GM21390 (cell line): ENCODE data around the gene CTIF.

Source experiments
- ATAC-seq: cut with Tn5 transposase; IDR thresholded peaks from one replicate; pipeline ENCODE4 v1.9.1; 2021; ENCODE audit not compliant: unreplicated experiment

The CTIF gene

DNA sequence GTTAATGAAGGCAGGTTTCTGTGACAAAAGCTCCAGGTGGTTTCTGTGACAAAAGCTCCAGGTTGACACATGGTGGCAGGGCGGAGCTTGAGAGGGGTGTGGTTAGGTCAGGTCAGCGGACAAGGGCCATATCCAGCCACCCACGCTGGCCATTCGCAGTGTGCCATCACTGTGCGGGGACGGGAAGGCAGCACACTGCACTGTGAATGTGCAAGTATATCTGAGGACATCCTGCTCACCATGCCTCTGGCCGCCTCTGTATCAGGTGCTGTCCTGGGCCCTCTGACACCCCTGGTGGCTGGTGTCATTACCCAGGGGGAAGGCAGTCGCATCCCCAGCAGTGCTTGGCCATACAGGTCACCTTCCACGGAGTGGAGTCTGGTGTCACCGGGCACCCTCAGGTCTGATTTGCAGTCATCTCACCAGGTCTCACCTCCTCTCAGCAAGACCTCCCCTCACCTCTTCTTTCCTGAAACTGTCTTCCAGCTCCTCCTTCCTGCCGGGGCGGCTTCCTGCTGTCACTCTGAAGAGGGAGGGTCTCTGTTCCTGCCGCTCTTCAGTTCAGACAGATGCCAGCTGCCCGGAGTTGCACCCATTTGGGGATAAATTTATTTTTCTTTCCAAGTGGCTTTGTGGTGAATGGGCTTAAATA lies 34.9 kb downstream of the CTIF start:
- ATAC-seq: no peak

DNA sequence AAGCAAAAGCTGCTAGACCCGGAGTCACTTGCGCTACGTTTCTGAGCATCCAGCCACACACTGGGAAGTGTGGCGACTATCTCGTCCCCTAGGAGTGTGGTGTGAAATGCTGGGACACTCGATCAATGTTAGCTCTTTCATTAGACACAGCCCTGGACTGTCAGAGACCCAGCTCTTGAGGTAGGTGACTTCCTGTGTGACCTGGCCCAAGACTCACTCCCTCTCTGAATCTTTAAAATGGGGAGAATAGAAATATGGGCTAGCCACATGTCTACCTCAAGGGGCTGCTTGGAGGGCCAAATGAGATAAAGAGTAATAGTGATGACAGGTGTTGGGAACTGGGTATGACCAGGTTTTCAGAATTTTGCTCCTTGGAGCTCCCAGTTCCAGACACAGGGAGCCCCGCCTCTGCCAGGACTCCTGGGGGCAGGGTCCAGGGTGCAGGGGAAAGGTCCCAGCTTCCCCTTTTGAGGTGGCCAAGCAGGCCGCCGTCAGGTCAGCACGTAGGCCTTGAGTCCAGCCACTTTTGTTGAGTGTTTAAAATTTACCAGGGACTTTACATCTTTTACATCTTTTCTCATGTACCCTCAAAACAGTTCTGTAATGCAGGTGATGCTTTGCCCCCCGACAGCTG lies 36.0 kb downstream of the CTIF start:
- ATAC-seq: no peak

DNA sequence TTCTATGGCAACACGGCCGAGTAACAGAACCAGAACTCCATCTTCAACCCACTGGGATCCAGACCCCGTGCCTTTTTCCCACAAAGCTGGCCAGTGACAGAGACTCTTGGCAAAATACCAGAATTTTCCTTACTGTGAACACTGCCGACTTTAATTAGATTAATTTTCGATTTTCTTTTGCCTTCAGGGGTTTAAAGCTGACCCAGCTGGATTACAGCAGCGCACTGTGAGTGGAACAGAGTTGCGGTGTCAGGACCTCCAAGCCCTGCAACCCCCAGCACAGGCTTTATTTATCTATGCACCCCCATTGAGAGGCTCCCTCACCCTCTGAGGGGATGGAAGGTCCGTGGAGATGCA lies 36.4 kb downstream of the CTIF start:
- no peak for ATAC-seq

DNA sequence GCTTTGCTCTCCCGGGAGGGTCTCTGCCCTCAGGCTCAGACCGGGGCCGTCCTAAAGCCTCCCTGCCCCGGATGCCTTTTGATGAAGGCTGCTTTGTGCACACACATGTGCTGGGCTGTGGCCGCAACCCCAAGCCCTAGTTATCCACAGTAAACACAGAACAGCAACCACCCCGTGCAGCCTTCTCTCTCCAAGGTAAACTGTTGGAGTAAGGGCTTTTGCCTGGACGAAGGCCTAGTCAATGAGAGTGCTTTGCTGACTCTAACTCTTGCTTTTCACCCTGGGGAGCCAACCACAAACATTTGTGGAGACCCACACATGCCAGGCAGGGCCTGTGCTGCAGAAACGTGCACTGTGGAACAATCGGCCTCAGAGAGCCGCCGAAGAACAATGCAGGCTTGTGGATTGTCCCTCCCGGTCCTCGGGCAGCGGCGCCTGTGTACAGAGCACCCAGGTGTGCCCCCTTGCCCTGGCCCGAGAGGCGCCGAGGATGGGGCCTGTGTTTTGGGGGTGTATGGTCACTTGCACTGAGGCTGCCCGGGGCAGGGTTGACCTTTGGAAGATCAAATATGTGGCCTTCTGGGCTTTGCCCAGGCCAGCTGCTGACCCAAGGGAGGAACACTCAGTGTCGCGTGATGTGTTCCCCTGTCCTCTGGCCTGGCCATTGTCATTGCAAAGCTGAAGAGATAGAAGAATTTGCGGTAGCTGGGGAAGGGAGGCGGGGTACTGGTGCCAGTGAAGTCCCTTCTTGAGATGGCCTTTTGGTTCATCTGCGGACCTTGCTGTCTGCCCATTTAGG lies 37.0 kb downstream of the CTIF start:
- ATAC-seq: no peak

DNA sequence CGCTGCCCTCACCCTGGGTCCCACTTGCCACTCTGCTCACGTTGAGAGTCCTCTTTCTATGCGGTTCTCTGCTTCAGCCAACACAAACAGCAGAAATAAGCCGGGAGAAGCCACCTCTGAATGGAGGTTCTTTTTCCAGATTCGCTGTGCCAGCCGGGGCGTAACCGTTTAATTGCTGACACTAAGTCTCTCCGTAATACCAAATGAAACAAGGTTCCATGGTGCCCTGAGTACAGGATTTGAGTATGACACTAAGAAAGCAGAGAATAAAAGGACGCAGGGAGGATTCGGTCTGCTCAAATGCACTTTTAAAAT lies 37.6 kb downstream of the CTIF start:
- no peak for ATAC-seq

DNA sequence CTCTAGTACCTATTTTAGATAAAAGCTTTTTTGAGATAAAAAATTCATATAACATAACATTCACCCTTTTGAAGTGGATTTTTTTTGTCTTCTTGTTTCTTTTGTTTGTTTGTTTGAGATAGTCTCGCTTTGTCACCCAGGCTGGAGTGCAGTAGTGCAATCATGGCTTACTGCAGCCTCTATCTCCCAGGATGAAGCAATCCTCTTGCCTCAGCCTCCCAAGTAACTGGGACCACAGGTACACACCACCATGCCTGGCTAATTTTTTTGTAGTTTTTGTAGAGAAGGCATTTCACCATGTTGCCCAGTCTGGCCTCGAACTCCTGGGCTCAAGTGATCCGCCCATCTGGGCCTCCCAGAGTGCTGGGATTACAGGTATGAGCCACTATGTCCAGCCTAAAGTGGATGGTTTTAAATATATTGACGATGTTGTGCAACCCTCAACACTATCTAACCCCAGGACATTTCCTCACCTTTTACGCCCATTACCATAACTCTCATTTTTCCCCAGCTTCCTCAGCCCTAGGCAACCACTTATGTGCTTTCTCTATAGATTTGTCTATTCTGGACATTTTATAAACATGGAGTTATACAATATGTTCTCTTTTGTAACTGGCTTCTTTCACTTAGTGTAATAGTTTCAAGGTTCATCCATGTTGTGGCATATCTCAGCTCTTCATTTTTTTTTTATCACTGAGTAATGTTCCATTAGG lies 38.8 kb downstream of the CTIF start:
- ATAC-seq: no peak

DNA sequence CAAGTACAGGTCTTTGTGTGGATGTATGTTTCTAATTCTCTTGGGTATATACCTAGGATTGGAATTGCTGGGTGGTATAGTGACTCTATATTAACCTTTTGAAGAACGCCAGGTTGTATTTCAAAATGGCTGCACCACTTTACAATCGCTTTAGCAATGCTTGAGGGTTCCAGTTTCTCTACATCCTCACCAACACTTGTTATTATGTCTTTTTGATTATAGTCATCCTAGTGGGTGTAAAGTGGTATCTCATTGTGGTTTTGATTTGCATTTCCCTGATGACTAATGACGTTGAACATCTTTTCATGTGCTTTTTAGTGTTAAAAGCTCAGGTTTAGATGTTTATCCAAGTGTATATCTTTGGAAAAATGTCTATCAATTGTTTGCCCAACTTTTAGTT lies 39.5 kb downstream of the CTIF start:
- no peak for ATAC-seq

DNA sequence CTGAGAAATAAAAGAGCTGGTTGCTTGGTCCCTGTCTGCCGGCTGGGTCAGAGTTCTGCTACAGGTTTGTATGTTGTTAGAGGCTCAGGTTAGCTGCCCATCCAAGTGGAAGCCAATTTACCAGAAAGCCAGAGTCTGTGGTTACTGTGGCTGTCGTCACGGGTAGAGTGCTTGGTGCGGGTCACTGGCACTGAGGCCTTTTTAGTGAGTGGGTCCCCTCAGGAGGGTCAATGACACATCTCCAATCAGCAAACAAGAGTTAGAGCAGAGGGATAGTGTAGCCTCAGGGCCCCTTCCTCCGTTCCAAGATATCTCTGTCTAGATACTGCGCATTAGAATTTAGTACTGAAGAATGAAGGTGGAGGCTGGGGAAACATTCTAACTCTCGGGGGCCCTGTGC lies 41.2 kb downstream of the CTIF start:
- ATAC-seq: no peak

DNA sequence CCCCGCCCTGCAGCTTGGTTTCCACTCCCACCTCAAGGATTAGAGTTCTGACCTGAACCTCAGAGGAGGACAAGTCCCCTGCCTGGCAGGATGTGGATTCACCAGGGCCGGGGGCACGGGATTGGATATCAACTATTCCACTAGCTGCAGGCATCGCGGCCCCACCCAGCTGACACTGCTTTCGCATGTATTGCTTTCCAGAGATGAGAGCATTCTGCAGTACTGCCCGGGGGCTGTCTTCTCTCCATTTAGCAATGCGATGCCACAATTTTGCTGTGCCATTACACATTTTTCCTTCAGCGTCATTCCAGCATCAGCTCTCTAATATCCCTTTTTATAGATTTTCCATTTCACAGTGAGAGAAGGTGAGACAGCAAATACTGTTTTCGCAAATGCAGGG lies 42.0 kb downstream of the CTIF start:
- ATAC-seq: no peak

DNA sequence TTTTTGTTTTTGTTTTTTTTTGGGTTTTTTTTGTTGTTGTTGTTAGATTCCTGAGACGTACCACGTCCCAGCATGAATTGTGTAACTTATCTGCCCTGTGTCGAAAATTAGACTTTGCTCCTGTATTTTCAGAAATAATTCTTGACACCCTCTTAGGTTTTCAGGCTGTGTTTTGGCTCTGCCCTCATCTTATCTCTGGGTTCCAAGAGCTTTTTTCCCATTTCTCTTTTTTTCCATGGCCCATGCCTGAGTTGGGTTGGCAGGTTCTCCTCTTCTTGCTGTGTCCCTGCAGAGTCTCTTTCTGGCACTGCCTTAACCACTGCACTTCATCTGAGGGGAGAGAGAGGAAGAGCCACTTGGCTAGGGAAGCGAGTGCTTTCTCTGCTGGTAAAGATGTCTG lies 42.4 kb downstream of the CTIF start:
- no peak for ATAC-seq

DNA sequence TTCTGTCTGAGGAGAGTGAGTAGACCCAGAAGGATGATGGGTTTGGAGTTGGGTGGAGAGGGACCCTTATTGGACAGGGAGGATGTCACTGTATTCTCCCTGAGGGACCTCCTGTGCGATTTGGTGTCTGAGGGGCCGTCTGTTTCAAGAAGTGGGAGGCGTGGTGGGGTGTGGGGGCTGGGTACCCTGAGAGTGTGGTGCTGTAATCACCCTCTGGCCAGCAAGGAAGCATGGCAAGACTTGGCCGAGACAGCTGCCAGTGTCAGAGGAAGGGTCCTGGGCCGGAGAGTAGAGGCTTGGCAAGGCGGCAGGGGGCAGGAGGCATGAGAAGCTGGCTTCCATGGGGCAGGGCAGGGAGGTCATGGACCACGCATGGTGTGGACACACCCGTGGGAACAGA lies 43.1 kb downstream of the CTIF start:
- no peak for ATAC-seq

DNA sequence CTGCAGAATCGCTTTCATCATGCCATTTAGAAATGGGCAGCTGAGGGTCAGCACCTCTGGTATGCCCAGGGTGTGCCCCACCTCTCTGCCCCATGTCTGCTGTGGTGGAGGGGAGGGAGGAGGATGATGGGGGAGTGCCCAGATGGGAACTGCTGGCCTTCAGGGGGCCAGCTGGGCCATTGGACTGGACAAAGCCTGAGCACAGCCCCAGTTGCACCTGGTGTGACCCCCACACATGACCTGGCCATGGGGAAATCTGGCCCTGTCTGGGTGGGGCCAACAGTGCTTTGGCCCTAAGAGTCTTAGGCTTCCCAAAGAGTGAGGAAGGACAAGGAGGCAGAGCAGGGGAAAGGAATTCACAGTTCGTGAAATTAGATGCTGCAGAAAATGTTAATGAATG lies 44.1 kb downstream of the CTIF start:
- ATAC-seq: no peak

DNA sequence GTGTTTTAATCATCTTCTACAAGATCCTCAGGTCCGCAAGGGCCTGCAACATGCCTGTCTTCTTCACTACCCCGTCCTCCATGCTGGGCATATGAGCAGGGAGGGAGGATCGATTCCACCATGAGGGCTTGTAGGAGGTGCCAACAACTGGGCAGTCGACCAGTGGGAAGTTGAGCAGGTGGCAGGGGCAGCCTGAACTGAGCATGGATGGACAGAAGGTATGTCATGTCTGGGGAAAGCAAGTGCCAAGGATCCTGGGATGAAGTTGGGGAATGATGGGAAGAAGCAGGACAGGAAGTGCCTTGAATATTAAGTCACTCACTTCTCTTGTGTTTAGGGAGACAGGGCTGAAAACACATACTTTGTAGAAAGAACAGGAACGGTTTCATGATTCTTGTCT lies 44.7 kb downstream of the CTIF start:
- no peak for ATAC-seq

DNA sequence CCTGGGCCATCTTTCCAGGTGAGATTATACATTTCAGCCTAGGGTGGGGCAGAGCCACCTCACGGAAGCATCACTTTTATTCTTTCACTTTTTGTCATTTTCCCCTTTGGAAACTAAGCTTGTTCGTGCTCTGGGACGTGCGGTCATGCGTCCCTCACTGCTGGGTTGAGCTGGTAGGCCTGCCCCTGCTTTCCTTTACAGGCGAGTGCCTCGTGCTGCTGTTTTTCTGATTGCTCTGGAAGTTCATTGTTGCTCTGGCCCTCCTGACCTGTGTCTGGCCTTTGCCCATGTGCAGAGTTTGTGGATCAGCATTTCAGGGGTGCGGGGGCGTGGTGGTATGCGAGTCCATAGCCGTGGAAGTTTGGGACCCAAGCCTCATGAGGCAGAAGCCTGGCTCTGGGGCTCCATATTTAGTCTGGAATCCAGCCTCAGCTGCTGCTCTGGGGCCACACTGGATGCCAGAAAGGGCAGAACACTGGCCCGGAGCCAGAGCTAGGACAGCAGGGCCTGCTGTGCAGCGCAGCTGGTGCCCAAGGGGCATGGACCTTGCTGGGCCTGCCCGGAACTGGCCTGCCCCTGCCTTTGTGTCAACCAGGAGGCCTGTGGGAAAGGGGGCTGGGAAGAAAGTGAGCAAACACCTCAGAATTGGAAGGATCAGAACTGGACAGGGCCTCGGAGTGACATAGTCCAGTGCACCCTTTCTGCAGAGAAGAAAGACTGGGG lies 51.1 kb downstream of the CTIF start:
- ATAC-seq: no peak

DNA sequence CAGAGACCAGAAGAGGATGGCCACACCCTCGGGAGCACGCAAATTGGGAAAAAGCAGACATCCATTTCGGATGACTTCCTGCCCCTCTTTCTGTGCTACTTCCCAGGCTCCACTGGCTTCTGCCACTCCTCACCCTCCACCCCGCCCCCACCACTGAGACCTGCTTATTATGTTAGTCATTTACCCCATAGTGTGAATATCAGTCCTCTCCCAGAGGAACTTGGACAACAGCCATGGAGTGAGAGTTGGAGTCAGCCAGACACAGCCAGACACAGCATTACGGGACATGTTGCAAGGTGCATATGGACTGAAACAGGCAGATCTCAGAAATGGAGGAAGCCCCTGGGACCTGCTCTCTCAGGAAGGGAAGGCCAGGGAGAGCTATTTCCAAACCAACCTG lies 51.8 kb downstream of the CTIF start:
- no peak for ATAC-seq

DNA sequence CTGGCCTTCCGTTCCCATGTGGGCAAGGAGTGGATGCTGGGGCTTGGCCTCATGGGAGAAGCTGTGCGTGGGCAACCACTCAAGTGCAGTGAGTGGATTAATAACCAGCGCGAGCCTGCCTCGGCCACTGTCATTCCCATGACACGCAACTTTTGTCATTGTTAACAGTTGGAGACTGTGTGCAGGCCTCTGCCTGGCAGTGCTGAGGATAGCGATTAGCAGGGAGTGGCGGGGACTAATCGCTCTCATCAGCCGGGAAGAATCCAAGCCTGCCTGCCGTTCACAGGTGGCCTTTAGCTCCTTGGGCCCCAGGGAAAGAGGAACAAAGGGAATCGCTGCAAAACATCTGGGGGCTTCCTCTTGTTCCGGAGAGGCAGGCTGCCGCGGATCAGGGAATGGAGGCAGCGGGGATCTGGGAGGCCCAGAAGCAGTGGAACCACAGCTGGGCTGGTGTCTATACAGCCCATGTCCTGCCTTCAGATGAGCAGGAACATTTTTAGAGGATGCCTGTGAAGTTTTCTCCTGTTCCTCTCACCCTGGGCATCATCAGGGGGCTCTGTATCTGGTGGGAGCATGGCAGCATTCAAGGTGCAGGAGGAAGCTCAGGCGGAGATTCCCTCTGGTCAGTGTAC lies 53.8 kb downstream of the CTIF start:
- no peak for ATAC-seq

DNA sequence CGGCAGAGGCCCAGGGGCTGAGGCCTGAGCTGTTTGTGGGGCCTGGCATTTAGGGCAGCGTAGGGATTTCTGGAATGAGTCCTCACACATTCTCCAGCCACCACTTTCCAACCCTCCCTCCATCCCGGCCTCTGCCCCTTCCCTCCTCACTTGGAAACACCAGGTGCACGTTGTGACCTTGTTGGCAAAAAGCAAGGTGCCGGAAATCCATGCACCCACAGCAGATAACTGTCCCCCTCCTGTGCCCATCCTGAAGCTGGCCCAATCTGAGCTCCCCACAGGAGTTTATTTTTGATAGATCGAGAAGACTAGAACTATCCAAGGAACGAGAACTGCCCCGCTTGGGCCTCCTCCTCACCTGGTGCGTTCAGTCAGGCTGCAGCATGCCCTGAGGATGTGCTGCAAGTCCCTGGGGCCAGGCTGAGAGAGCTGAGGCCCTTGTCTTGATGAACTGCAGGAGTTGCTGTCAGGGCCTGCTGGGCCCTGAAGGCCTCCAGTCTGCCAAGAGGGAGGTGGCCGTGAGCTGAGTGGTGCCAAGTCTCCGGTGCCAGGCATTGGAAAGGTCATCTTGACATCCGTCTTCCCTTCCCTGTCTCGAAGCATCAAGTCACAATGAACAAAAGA lies 55.8 kb downstream of the CTIF start:
- no peak for ATAC-seq

DNA sequence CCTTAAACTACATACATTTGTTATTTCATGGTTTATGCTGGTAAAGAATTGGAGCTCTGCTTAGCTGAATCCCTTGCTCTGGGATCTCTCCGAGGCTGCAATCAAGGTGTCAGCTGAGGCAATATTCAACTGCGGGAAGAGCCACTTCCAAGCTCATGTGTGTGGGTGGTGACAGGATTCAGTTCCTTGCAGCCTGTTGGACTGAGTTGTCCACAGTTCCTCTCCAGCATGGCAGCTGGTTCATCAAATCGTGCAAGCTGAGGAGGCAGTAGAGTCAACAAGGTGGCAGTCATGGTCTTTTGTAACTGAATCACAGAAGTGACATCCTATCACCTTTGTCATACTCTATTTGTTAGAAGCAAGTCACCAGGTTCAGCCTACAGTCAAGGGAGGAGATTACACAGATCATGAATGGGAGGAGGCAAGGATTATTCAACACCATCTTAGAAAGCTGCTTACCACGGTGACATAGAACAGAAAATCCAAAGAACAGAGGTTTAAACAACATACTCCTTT lies 56.9 kb downstream of the CTIF start:
- ATAC-seq: no peak

DNA sequence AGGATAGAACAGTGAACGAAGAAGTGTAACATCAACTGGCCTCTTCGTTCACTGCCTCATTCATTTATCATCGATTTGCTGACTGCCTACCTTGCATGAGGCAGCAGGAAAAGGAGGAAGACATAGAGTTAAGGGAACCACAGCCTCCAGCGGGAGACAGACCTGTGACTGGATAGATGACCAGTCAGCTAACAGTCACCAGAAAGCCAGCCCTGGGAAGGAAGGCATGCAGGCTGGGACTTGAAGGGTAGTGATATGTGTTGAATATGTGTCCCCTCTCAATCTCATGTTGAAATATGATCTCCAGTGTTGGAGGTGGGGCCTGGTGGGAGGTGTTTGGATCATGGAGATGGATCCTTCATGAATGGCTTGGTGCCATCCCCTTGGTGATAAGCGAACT lies 58.3 kb downstream of the CTIF start:
- no peak for ATAC-seq

DNA sequence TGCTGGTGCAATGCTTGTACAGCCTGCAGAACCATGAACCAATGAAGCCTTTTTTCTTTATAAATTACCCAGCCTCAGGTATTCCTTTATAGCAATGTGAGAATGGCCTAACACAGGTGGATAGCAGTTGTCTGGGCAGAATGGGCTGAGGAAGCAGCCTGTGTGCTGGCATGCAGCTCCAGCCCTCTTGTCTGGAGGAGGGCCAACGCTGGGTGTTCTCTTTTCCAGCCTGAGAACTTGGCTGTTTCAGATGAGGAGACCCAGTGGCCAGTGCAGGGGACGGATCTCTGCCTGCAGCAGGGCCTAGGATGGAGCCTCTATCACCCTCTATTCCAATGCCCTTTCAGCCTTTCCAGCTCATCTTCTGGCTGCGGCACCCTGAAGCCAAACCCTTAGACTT lies 58.8 kb downstream of the CTIF start:
- no peak for ATAC-seq
